Renal cortical epithelial cell (primary cell): ENCODE measurements around the gene AFG1L. TPM values are rescaled to one million over a fixed set of nuclear protein-coding genes. Genes with fewer than 3 reads are reported as not detected.
"Not testable (repeated sequence)": the region's sequence is repeated elsewhere in the genome, so short reads cannot be mapped to it uniquely, and the experiment has no call there.

Experiments
- DNase-seq: peaks from one replicate; pipeline ENCODE4 v3.0.0-alpha.2; 2011; ENCODE audit warnings: low read depth
- total RNA-seq: library from RNA; depleted of rRNA; stranded (reverse); fragments of >200 nt; gene quantifications from 2 replicates; pipeline ENCODE4 v1.2.3, GENCODE V29; 2014

The AFG1L gene
- total RNA-seq, 1 donor from 2014 or later: 7.4 TPM

GRCh38 chr6:108350528-108350927 is 55.7 kb downstream of the AFG1L start:
- DNase-seq: peak; percentile 38

- DNase-seq: no peak
These were observed 59.0 kb downstream of the AFG1L start for GRCh38 chr6:108353853-108354252.

DNA sequence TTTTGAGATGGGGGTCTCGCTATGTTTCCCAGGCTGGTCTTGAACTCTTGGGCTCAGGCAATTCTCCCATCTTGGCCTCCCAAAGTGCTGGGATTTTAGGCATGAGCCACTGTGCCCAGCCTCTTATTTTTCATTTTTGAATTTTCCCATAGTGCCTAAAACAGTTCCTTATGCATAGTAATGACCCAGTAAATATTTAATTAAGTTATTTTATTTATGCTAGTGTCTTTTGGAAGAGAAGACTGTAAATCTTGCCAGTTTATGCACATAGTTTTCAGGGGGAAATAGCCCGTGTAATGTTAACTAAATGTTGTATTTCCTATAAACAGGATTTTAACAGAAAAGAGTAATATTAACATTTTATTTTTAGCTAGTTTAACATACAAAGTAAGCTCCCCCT is 60.3 kb downstream of the AFG1L start:
- DNase-seq: no peak

- no peak for DNase-seq
These were observed 61.0 kb downstream of the AFG1L start for GRCh38 chr6:108355890-108356289.

DNA sequence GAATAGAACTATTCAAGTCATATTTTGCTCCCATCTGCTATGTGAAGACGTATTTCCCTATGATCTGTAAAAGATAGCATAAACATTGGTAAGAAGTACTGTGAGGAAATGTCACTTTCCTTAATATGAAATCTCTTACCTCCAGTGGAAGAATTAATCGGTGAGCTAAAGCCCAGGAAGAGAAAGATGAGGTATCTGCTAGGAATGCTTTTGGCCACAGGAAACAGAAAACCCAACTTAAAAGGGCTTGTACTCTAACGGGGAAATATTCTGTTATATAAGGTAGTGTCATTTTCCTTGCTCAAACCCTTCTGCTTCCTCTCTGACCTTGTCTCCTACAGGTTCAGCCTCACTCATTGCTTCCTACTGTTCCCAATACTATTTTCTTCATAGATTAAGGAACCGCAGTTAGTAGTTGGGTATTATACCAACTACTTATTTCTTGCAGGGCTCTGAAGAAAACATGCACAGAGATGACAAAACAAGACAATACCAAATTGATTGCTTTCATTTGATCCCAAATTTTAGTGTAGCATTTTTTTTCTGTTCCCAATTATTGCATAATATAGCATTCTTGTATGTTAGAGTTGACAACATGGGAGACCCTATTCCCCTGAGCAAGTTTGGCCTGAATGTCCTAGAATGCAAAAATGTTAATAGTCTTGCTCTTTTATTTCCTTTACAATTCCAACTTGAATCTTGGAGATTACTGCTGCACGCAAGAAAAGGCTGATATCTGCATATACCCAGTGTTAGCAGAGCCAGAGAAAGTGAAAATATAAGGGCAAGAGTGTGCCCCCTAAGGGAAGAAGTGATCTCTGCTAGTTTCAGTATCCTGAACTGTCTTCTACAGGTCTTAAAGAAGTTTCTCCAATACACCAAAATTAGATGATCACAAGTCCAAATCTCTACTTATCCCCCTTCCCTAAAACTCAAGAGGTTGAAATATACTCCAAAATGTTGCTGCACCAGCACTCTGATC is 65.3 kb downstream of the AFG1L start:
- DNase-seq: peak; percentile 25

DNA sequence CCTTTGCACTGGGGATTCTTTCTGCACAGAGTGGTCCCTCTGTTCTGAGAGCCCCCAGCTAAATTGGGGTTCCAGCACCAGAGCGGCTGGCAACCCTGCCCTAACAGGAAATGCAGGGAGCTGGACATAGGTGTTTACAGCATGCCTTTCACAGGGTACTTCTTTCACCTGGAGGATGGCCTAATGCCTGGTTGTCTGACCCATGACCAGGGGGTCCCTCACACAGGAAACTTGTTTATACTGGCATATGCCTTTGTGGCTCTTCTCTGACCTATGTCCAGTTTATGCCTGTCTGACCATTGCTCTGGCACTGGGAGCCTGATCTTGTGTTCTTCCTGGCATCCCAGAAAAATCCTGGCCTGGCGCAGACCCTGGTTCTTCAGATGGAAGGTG is 66.1 kb downstream of the AFG1L start:
- DNase-seq: no peak

GRCh38 chr6:108361312-108361932 is 66.6 kb downstream of the AFG1L start:
- peak; percentile 36 for DNase-seq

- no peak for DNase-seq
These were observed 67.6 kb downstream of the AFG1L start for GRCh38 chr6:108362455-108362854.

- no peak for DNase-seq
These were observed 68.3 kb downstream of the AFG1L start for GRCh38 chr6:108363113-108363512.

DNA sequence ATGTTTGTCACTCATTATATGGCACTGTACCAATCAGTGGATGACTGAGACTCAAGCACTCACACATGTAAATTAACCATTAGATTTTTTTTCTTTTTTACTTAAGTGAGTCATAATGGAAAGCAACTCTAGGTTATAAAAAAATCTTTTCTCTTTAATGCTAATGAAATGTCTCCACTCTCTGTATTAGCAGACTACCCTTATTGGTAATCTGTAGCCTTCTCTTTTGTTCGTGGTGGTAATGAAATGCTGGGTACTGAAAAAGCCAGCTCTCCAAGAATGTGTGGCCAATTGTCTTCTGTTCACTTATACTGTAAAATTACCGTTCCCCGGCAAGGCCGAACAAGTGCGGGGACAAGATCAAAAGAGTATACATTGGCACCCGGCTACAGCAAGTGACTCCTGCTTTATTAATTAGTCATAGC is 69.0 kb downstream of the AFG1L start:
- peak; percentile 44 for DNase-seq

GRCh38 chr6:108364470-108364869 is 69.6 kb downstream of the AFG1L start:
- DNase-seq: no peak

GRCh38 chr6:108365478-108365877 is 70.6 kb downstream of the AFG1L start:
- no peak for DNase-seq

- no peak for DNase-seq
These were observed 71.4 kb downstream of the AFG1L start for GRCh38 chr6:108366236-108366635.

GRCh38 chr6:108368431-108369030 is 73.7 kb downstream of the AFG1L start:
- no peak for DNase-seq

GRCh38 chr6:108380876-108381275 is 86.0 kb downstream of the AFG1L start:
- DNase-seq: no peak

DNA sequence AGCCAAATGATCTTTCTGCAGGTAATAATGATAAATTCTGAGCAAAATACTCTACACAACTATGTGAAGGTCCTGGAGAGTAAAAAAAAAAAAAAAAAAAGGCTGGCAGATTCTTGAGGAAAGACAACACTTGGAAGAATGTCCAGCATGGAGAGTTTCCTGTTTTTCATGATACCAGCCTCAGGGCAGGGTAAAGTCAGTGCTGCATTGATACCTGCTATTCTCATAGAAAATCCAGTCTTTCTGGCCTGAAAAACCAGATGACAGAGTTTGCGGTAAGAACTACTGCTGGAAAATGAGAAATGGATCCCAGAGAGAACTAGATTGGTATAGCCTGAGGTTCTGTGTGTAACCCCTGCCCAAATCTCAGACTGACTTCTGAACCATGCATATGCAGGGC is 89.1 kb downstream of the AFG1L start:
- peak; percentile 14 for DNase-seq

GRCh38 chr6:108389190-108389589 is 94.3 kb downstream of the AFG1L start:
- DNase-seq: not testable (repeated sequence)

GRCh38 chr6:108395297-108395696 is 100.4 kb downstream of the AFG1L start:
- no peak for DNase-seq

GRCh38 chr6:108403236-108403635 is 108.4 kb downstream of the AFG1L start:
- no peak for DNase-seq

GRCh38 chr6:108406943-108407342 is 112.1 kb downstream of the AFG1L start:
- no peak for DNase-seq

DNA sequence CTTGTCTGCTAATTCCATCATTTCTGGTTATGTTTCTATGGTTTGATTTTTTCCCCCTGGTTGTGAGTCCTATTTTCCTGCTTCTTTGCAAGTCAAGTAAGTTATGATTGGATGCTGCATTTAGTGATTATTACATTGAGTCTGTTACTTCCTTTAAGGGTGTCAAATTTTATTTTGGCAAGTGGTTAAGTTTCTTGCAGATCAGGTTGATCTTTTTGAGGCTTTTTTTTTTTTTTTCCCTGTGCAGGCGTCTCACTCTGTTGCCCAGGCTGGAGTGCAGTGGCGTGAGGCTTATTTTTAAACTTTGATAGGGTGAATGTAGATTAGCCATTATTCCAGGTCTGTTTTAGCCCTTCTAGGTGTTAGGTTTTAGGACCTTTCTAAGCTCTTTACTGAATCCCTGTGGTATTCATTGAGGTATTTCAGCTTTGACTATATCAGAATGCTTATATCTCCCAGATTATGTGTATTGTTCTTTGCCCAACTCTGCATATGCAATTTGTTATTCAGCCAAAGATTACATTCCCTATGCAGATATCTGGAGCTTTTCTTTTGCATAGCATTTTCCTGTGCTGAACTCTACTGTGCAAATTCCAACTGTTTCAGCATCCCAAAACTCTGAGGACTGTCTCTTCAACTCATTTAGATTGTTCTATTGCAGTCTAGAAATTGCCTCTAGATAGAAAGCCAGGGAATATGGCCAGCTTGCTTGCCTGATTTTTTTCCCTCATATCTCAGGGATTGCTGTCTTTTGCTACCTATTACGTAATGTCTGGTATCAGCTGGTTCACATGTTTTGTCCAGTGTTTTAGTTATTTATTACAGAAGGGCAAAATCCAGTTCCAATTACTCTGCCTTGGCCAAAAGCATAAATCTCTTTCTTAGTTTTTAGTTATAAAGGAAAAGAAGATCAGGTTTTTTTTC is 113.3 kb downstream of the AFG1L start:
- peak; percentile 56 for DNase-seq

DNA sequence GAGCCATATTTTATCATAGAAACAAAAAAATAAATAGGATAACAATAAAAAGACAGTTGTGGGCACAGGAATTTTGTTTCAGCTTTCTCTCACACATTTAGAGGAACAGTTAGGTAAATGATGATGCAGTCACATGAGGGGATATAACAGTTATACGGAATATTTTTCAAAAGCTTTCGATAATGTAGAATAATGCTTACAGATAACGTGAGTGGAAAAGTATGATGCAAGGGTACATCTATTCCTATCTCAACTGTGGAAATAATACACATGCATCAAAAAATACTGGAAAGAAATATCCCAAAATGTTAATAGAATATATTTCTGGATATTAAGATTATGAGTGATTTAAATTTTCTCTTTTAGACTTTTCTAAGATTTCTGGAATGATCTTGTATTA is 114.0 kb downstream of the AFG1L start:
- DNase-seq: no peak
